HepG2 (cell line): ENCODE measurements around the gene FOXK2. TPM values are rescaled to one million over a fixed set of nuclear protein-coding genes. Genes with fewer than 3 reads are reported as not detected.

Experiments
- GLI4 ChIP-seq: sonication (generic); formaldehyde crosslinking; IDR thresholded peaks from 2 replicates; pipeline ENCODE4 v1.5.1; 2020; ENCODE audit warnings: missing genetic modification reagents, mild to moderate bottlenecking, moderate library complexity, borderline replicate concordance
- HOXA9 ChIP-seq: sonication (generic); formaldehyde crosslinking; IDR thresholded peaks from 2 replicates; pipeline ENCODE4 v1.8.1; 2022; ENCODE audit warnings: missing genetic modification reagents, mild to moderate bottlenecking, moderate library complexity, borderline replicate concordance
- NCOA5 ChIP-seq: sonication (generic); formaldehyde crosslinking; IDR thresholded peaks from 2 replicates; pipeline ENCODE4 v1.4.0; 2020; ENCODE audit warnings: missing genetic modification reagents
- NFIC ChIP-seq: IDR thresholded peaks from 2 replicates; pipeline ENCODE4 v1.6.1; 2012; ENCODE audit warnings: mild to moderate bottlenecking, low read length, inconsistent platforms
- RXRA ChIP-seq: sonication (generic); formaldehyde crosslinking; IDR thresholded peaks from 2 replicates; pipeline ENCODE4 v1.5.1; 2020; ENCODE audit warnings: missing genetic modification reagents
- TBX3 ChIP-seq: fragments of 450-650 bp; IDR thresholded peaks from 2 replicates; pipeline ENCODE4 v1.6.1; 2017; ENCODE audit warnings: antibody characterized with exemption, mild to moderate bottlenecking, inconsistent platforms, borderline replicate concordance
- ZBTB40 ChIP-seq, 2 experiments: fragments of 450-650 bp in 1 of 2; sonication (generic) in 1 of 2; formaldehyde crosslinking in 1 of 2; IDR thresholded peaks; 2 replicates each; pipeline versions ENCODE4 v1.6.1 to v1.8.0; 2016 to 2022; ENCODE audit warnings: antibody characterized with exemption in 1 of 2, mild to moderate bottlenecking in 1 of 2, missing genetic modification reagents in 1 of 2
- ZBTB8A ChIP-seq: sonication (generic); formaldehyde crosslinking; IDR thresholded peaks from 2 replicates; pipeline ENCODE4 v1.4.0; 2020; ENCODE audit warnings: mild to moderate bottlenecking, low read depth, missing genetic modification reagents, borderline replicate concordance
- ZNF746 ChIP-seq: sonication (generic); formaldehyde crosslinking; IDR thresholded peaks from 2 replicates; pipeline ENCODE4 v1.8.0; 2022; ENCODE audit warnings: mild to moderate bottlenecking, missing genetic modification reagents
- ZNF777 ChIP-seq: sonication (generic); formaldehyde crosslinking; IDR thresholded peaks from 2 replicates; pipeline ENCODE4 v1.4.0; 2020; ENCODE audit warnings: missing genetic modification reagents
- ZSCAN25 ChIP-seq: sonication (generic); formaldehyde crosslinking; IDR thresholded peaks from 2 replicates; pipeline ENCODE4 v1.8.0; 2022; ENCODE audit warnings: mild to moderate bottlenecking, missing genetic modification reagents
- polyA plus RNA-seq, 8 experiments: library from polyadenylated mRNA; depleted of rRNA in 3 of 8; stranded (reverse) in 7 of 8; unstranded in 1 of 8; fragments of >200 nt; fragmentation: Illumina TruSeq in 4 of 8; extraction: Trizol in 4 of 8; gene quantifications; 2 replicates each; pipeline versions ENCODE4 v1.2.1 to v1.2.3, GENCODE V29; 2011 to 2016; ENCODE audit warnings: low read depth in 4 of 8, missing spikeins in 1 of 8, mixed read lengths in 1 of 8; ENCODE audit not compliant: insufficient read depth in 1 of 8
- total RNA-seq, 5 experiments: library from RNA; depleted of rRNA; stranded (reverse); fragments of >200 nt; fragmentation: Illumina TruSeq; extraction: Trizol; gene quantifications; 2 replicates each; pipeline ENCODE4 v1.2.3, GENCODE V29; 2016; ENCODE audit warnings: low read depth in 1 of 5
- TF ChIP-seq, protein P1 (sequence below): fragments of 450-650 bp; IDR thresholded peaks from 2 replicates; pipeline ENCODE4 v1.6.1; 2017; ENCODE audit warnings: mild to moderate bottlenecking
- TF ChIP-seq, protein P2 (sequence below), 2 experiments: fragments of 450-650 bp in 1 of 2; sonication (generic) in 1 of 2; formaldehyde crosslinking; IDR thresholded peaks; 2 replicates each; pipeline versions ENCODE4 v1.5.0 to v1.8.0; 2020 to 2022; ENCODE audit warnings: mild to moderate bottlenecking in 1 of 2, missing genetic modification reagents in 1 of 2

FOXK2 gene
- total and polyA plus RNA-seq, 2 of the 13 experiments (the other 11 are each of a cell fraction or from before 2014, with no cell fraction given) = 67.1 to 67.2 TPM

GRCh38 chr17:82494236-82495055 lies 25.1 kb upstream of the FOXK2 start (continued):
- TF ChIP-seq ZBTB40 (IDR thresholded peaks at IDR 0.05) = no peak; the same call in 1 of the 2 replicates
- peak; percentile 88 for TF ChIP-seq ZBTB40 (CRISPR knock-in tag; IDR thresholded peaks at IDR 0.05)
- peak; percentile 82 for TF ChIP-seq ZSCAN25 (CRISPR knock-in tag)
- TF ChIP-seq RXRA (CRISPR knock-in tag) = peak; percentile 76
- TF ChIP-seq GLI4 = no peak
- TF ChIP-seq NCOA5 (CRISPR knock-in tag) = no peak
- peak; percentile 47; the same call in 1 of the 2 replicates for TF ChIP-seq ZNF777 (CRISPR knock-in tag)
- no peak; the same call in 1 of the 2 replicates for TF ChIP-seq NFIC
- TF ChIP-seq, protein P1, sequence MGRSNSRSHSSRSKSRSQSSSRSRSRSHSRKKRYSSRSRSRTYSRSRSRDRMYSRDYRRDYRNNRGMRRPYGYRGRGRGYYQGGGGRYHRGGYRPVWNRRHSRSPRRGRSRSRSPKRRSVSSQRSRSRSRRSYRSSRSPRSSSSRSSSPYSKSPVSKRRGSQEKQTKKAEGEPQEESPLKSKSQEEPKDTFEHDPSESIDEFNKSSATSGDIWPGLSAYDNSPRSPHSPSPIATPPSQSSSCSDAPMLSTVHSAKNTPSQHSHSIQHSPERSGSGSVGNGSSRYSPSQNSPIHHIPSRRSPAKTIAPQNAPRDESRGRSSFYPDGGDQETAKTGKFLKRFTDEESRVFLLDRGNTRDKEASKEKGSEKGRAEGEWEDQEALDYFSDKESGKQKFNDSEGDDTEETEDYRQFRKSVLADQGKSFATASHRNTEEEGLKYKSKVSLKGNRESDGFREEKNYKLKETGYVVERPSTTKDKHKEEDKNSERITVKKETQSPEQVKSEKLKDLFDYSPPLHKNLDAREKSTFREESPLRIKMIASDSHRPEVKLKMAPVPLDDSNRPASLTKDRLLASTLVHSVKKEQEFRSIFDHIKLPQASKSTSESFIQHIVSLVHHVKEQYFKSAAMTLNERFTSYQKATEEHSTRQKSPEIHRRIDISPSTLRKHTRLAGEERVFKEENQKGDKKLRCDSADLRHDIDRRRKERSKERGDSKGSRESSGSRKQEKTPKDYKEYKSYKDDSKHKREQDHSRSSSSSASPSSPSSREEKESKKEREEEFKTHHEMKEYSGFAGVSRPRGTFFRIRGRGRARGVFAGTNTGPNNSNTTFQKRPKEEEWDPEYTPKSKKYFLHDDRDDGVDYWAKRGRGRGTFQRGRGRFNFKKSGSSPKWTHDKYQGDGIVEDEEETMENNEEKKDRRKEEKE = no peak
- TF ChIP-seq TBX3 = peak; percentile 50; the same call in 1 of the 2 replicates
- TF ChIP-seq ZBTB8A (CRISPR knock-in tag) = peak; percentile 87; the same call in 1 of the 2 replicates
- TF ChIP-seq ZNF746 = peak; percentile 72; the same call in 1 of the 2 replicates
- TF ChIP-seq, protein P2, sequence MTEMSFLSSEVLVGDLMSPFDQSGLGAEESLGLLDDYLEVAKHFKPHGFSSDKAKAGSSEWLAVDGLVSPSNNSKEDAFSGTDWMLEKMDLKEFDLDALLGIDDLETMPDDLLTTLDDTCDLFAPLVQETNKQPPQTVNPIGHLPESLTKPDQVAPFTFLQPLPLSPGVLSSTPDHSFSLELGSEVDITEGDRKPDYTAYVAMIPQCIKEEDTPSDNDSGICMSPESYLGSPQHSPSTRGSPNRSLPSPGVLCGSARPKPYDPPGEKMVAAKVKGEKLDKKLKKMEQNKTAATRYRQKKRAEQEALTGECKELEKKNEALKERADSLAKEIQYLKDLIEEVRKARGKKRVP (CRISPR knock-in tag; IDR thresholded peaks at IDR 0.05) = no peak
- no peak for TF ChIP-seq HOXA9 (CRISPR knock-in tag)
